Esophagus mucosa (tissue), 1 donor: ENCODE results near the gene TBC1D16. TPM values are rescaled to one million over a fixed set of nuclear protein-coding genes. Genes with fewer than 3 reads are reported as not detected.

Experiments
- ATAC-seq: fragments of 200-7000 bp; cut with Tn5 transposase; one replicate; pipeline ENCODE4 v1.9.1; 2020
- total RNA-seq: library from RNA; stranded (reverse); gene quantifications from one replicate; pipeline ENCODE4 v1.2.4, GENCODE V29; 2023
- donor health status: DM: yes; HTN: yes; CAD: no.

Gene TBC1D16
- 8.9 TPM for total RNA-seq

- no peak for ATAC-seq
These were observed at the start of gene TBC1D16 for GRCh38 chr17:80035687-80035936. Gene TBC1D16, minus strand, starts transcription at chr17:80035872. Its CDS starts 22,325 bp downstream, at chr17:80013547.

GRCh38 chr17:80084773-80085172 lies 49.1 kb upstream of the TBC1D16 start:
- ATAC-seq: no peak

- no peak for ATAC-seq
These were observed 47.5 kb upstream of the TBC1D16 start for GRCh38 chr17:80083136-80083661.

GRCh38 chr17:80082403-80083135 lies 46.9 kb upstream of the TBC1D16 start:
- ATAC-seq: peak; percentile 57

GRCh38 chr17:80081596-80081995 lies 45.9 kb upstream of the TBC1D16 start:
- ATAC-seq: no peak

GRCh38 chr17:80080081-80080480 lies 44.4 kb upstream of the TBC1D16 start:
- ATAC-seq: no peak

GRCh38 chr17:80072410-80072809 lies 36.7 kb upstream of the TBC1D16 start:
- no peak for ATAC-seq

- ATAC-seq: peak; percentile 34
These were observed 35.6 kb upstream of the TBC1D16 start for GRCh38 chr17:80071116-80071841.

- ATAC-seq: peak; percentile 14
These were observed 34.9 kb upstream of the TBC1D16 start for GRCh38 chr17:80070375-80071115.

GRCh38 chr17:80068301-80069222 lies 32.9 kb upstream of the TBC1D16 start:
- ATAC-seq: peak; percentile 31

GRCh38 chr17:80067393-80067986 lies 31.8 kb upstream of the TBC1D16 start:
- no peak for ATAC-seq

- ATAC-seq: no peak
These were observed 30.0 kb upstream of the TBC1D16 start for GRCh38 chr17:80065478-80066170.

GRCh38 chr17:80064696-80065095 lies 29.0 kb upstream of the TBC1D16 start:
- no peak for ATAC-seq

- peak; percentile 75 for ATAC-seq
These were observed 28.3 kb upstream of the TBC1D16 start for GRCh38 chr17:80063830-80064585.

GRCh38 chr17:80061421-80061820 lies 25.7 kb upstream of the TBC1D16 start:
- ATAC-seq: no peak

GRCh38 chr17:80060644-80061043 lies 25.0 kb upstream of the TBC1D16 start:
- no peak for ATAC-seq

- no peak for ATAC-seq
These were observed 22.8 kb upstream of the TBC1D16 start for GRCh38 chr17:80058311-80058955.

GRCh38 chr17:80055597-80055996 lies 19.9 kb upstream of the TBC1D16 start:
- ATAC-seq: no peak

- no peak for ATAC-seq
These were observed 17.4 kb upstream of the TBC1D16 start for GRCh38 chr17:80053102-80053501.

- no peak for ATAC-seq
These were observed 16.0 kb upstream of the TBC1D16 start for GRCh38 chr17:80051681-80052080.
